Activated B cell treated with CpG ODN at 0.5 μM for 24 hours (primary cell): ENCODE measurements around the gene RAD51B. TPM values are rescaled to one million over a fixed set of nuclear protein-coding genes. Genes with fewer than 3 reads are reported as not detected.

Experiments used
- ATAC-seq: fragments of 200-7000 bp; cut with Tn5 transposase; one replicate; pipeline ENCODE4 v1.10.0; 2021; ENCODE audit warnings: low read depth, mild to moderate bottlenecking, moderate library complexity
- CTCF ChIA-PET: fragments of 350-600 bp; sonication (Branson Sonifier 250); formaldehyde crosslinking; loops from one replicate; lab custom pipeline; 2021; ENCODE audit warnings: antibody characterized with exemption; lab: Charles Lee
- POLR2A ChIA-PET: fragments of 350-600 bp; sonication (Branson Sonifier 250); formaldehyde crosslinking; loops from one replicate; lab custom pipeline; 2021; ENCODE audit warnings: antibody characterized with exemption; lab: Charles Lee
- DNase-seq: peaks from one replicate; pipeline ENCODE4 v3.0.0; 2022
- H3K27ac Mint-ChIP-seq: one replicate; pipeline ENCODE4 v1.8.0; 2020; ENCODE audit warnings: mixed read lengths
- H3K27me3 Mint-ChIP-seq: one replicate; pipeline ENCODE4 v1.8.0; 2021; ENCODE audit warnings: mixed read lengths
- H3K36me3 Mint-ChIP-seq: one replicate; pipeline ENCODE4 v1.8.0; 2021; ENCODE audit warnings: low read depth, mixed read lengths
- H3K4me1 Mint-ChIP-seq: one replicate; pipeline ENCODE4 v1.8.0; 2021; ENCODE audit warnings: mixed read lengths
- H3K4me3 Mint-ChIP-seq: one replicate; pipeline ENCODE4 v1.8.0; 2020; ENCODE audit warnings: mild to moderate bottlenecking, mixed read lengths
- H3K9me3 Mint-ChIP-seq: one replicate; pipeline ENCODE4 v1.8.0; 2020; ENCODE audit warnings: mixed read lengths
- CTCF ChIP-seq: fragments of 200-600 bp; IDR thresholded peaks from one replicate; pipeline ENCODE4 v1.8.0; 2022; ENCODE audit warnings: antibody characterized with exemption, mild to moderate bottlenecking
- intact Hi-C: fragments of 100-400 bp; cut with micrococcal nuclease; formaldehyde crosslinking; loops from one replicate; pipeline ENCODE4 v1.15.1; 2024
- total RNA-seq: library from RNA; stranded (reverse); gene quantifications from 2 replicates; pipeline ENCODE4 v1.2.3, GENCODE V29; 2022

Gene RAD51B
- total RNA-seq, 1 donor from 2014 or later = 53.9 TPM

GRCh38 chr14:68602507-68602906, 782.9 kb downstream of the RAD51B start:
- Mint-ChIP-seq H3K4me3 (no peak overlapping the region), H3K9me3 (peaks cover 4% of the 10 kb centered on the region), H3K4me1 (no peaks in the 10 kb centered on the region), H3K36me3 (peaks cover 2% of the 10 kb centered on the region), H3K27ac (no peak overlapping the region), H3K27me3 (no peaks in the 10 kb centered on the region)
- no peak for DNase-seq
- intact Hi-C loops = no loop called here
- TF ChIP-seq CTCF = no peak
- ChIA-PET CTCF (no interaction called here), POLR2A (interaction anchor here (0.8 kb wide), 1 partner anchor 14 kb away, joined by 3 read pairs; no protein-coding TSS in a partner anchor)
- ATAC-seq = no peak

GRCh38 chr14:68603533-68604360, 784.2 kb downstream of the RAD51B start:
- DNase-seq = no peak
- peaks cover 4% of the 10 kb centered on the region for H3K9me3 Mint-ChIP-seq
- ChIA-PET POLR2A (interaction anchor here (0.5 to 0.8 kb wide), 2 partner anchors 15 to 356 kb away, joined by 3 to 7 read pairs; no protein-coding TSS in a partner anchor), CTCF (no interaction called here)
- intact Hi-C loops = no loop called here
- no peaks in the 10 kb centered on the region for H3K27me3 Mint-ChIP-seq
- no peak overlapping the region for H3K27ac Mint-ChIP-seq
- TF ChIP-seq CTCF = no peak
- H3K4me1 Mint-ChIP-seq = no peaks in the 10 kb centered on the region
- no peak overlapping the region for H3K4me3 Mint-ChIP-seq
- peaks cover 2% of the 10 kb centered on the region for H3K36me3 Mint-ChIP-seq
- ATAC-seq = no peak

- no peaks in the 10 kb centered on the region for H3K4me1 Mint-ChIP-seq
- POLR2A ChIA-PET = interaction anchor here (0.5 kb wide), 2 partner anchors 15 to 357 kb away, joined by 3 to 7 read pairs; no protein-coding TSS in a partner anchor
- no peak for TF ChIP-seq CTCF
- H3K9me3 Mint-ChIP-seq = peaks cover 4% of the 10 kb centered on the region
- H3K4me3 Mint-ChIP-seq = no peak overlapping the region
- no peak for ATAC-seq
- CTCF ChIA-PET = no interaction called here
- intact Hi-C loops = no loop called here
- H3K36me3 Mint-ChIP-seq = peaks cover 2% of the 10 kb centered on the region
- no peaks in the 10 kb centered on the region for H3K27me3 Mint-ChIP-seq
- no peak for DNase-seq
- no peak overlapping the region for H3K27ac Mint-ChIP-seq
Observed at GRCh38 chr14:68604361-68604730, 784.8 kb downstream of the RAD51B start.

- no peak overlapping the region for H3K27ac Mint-ChIP-seq
- POLR2A ChIA-PET = interaction anchor here (0.5 kb wide), 1 partner anchor 14 kb away, joined by 3 read pairs; no protein-coding TSS in a partner anchor
Observed at GRCh38 chr14:68604822-68605221, 785.2 kb downstream of the RAD51B start.

More at GRCh38 chr14:68604822-68605221, 785.2 kb downstream of the RAD51B start:
- Mint-ChIP-seq H3K27me3 (no peaks in the 10 kb centered on the region), H3K4me1 (no peaks in the 10 kb centered on the region), H3K9me3 (peaks cover 4% of the 10 kb centered on the region), H3K4me3 (no peak overlapping the region), H3K36me3 (peaks cover 2% of the 10 kb centered on the region)
- CTCF ChIA-PET = no interaction called here
- intact Hi-C loops = no loop called here
- no peak for TF ChIP-seq CTCF
- DNase-seq (no peak), ATAC-seq (no peak)
